Loucy (cell line): ENCODE data around the gene KLF6.

Source experiments
- H2AFZ ChIP-seq: fragments of 200-600 bp; sonication (generic); 2 replicates; pipeline ENCODE4 v1.6.0; 2016; ENCODE audit warnings: antibody characterized with exemption, mild to moderate bottlenecking, low read length, moderate library complexity
- H3F3A ChIP-seq: fragments of 200-600 bp; 2 replicates; pipeline ENCODE4 v1.6.0; 2016; ENCODE audit warnings: antibody characterized with exemption, low read depth, mild to moderate bottlenecking
- H3K27me3 ChIP-seq: fragments of 200-600 bp; sonication (generic); 2 replicates; pipeline ENCODE4 v1.6.1; 2014; ENCODE audit warnings: low read length, mild to moderate bottlenecking; ENCODE audit not compliant: insufficient read depth, poor library complexity, severe bottlenecking
- H3K36me3 ChIP-seq: fragments of 200-600 bp; sonication (generic); 2 replicates; pipeline ENCODE4 v1.6.1; 2016; ENCODE audit warnings: low read length; ENCODE audit not compliant: insufficient read depth
- H3K4me1 ChIP-seq: fragments of 200-600 bp; sonication (generic); 2 replicates; pipeline ENCODE4 v1.5.1; 2014; ENCODE audit warnings: low read length, mild to moderate bottlenecking; ENCODE audit not compliant: insufficient read depth, poor library complexity, severe bottlenecking
- H3K4me2 ChIP-seq: fragments of 200-600 bp; sonication (generic); 2 replicates; pipeline ENCODE4 v1.6.0; 2014; ENCODE audit warnings: antibody characterized with exemption, low read length, low read depth, mild to moderate bottlenecking; ENCODE audit not compliant: poor library complexity, severe bottlenecking
- H3K4me3 ChIP-seq: fragments of 200-600 bp; sonication (generic); 2 replicates; pipeline ENCODE4 v1.5.1; 2014; ENCODE audit warnings: low read length, mild to moderate bottlenecking, mixed read lengths; ENCODE audit not compliant: poor library complexity, severe bottlenecking
- H3K79me2 ChIP-seq: fragments of 200-600 bp; sonication (generic); 2 replicates; pipeline ENCODE4 v1.6.1; 2014; ENCODE audit warnings: low read length; ENCODE audit not compliant: insufficient read depth
- H3K9ac ChIP-seq: fragments of 200-600 bp; sonication (generic); 2 replicates; pipeline ENCODE4 v1.6.0; 2014; ENCODE audit warnings: mild to moderate bottlenecking, low read depth, low read length, moderate library complexity; ENCODE audit not compliant: poor library complexity, severe bottlenecking
- H3K9me2 ChIP-seq: fragments of 200-600 bp; sonication (generic); replicated peaks from 2 replicates; pipeline ENCODE4 v1.6.1; 2016; ENCODE audit warnings: low read depth, low read length, mixed read lengths
- H3K9me3 ChIP-seq: fragments of 200-600 bp; sonication (generic); 2 replicates; pipeline ENCODE4 v1.6.1; 2014; ENCODE audit warnings: mild to moderate bottlenecking, antibody characterized with exemption, low read length, low read depth; ENCODE audit not compliant: insufficient read depth
- H4K20me1 ChIP-seq: fragments of 200-600 bp; sonication (generic); 2 replicates; pipeline ENCODE4 v1.6.0; 2014; ENCODE audit warnings: antibody characterized with exemption, low read length, mild to moderate bottlenecking; ENCODE audit not compliant: insufficient read depth, poor library complexity, severe bottlenecking
- CTCF ChIP-seq: fragments of 200-600 bp; sonication (generic); conservative IDR thresholded peaks from 2 replicates; pipeline ENCODE4 v1.5.1; 2014; ENCODE audit warnings: mild to moderate bottlenecking, antibody characterized with exemption, low read length
- EZH2phosphoT487 ChIP-seq: fragments of 200-600 bp; IDR thresholded peaks from 2 replicates; pipeline ENCODE4 v1.6.1; 2018; ENCODE audit warnings: antibody characterized with exemption, mild to moderate bottlenecking, moderate library complexity, borderline replicate concordance

Gene KLF6

GRCh38 chr10:3773460-3774017, 11.5 kb downstream of the KLF6 start:
- Histone ChIP-seq H3K27me3 (no peaks in the 10 kb centered on the region), H3K9me3 (no peaks in the 10 kb centered on the region), H3K36me3 (peaks cover 19% of the 10 kb centered on the region), H3K4me3 (no peak overlapping the region), H3K4me2 (no peak overlapping the region), H2AFZ (no peak overlapping the region), H4K20me1 (peaks cover 10% of the 10 kb centered on the region), H3K9me2 (no peaks in the 10 kb centered on the region), H3K9ac (no peak overlapping the region), H3K79me2 (peaks cover 16% of the 10 kb centered on the region), H3K4me1 (peaks cover 9% of the 10 kb centered on the region), H3F3A (no peaks in the 10 kb centered on the region)
- no peak for TF ChIP-seq CTCF
- no peak for TF ChIP-seq EZH2phosphoT487

GRCh38 chr10:3772361-3773171, 12.4 kb downstream of the KLF6 start:
- H3K4me1 ChIP-seq = no peaks in the 10 kb centered on the region
- no peaks in the 10 kb centered on the region for H3K9me3 ChIP-seq
- H3K9me2 ChIP-seq = no peaks in the 10 kb centered on the region
- no peak overlapping the region for H3K4me3 ChIP-seq
- 0 out of 2 replicates have a peak, but pooled peaks cover 7% of the 10 kb centered on the region for H3K79me2 ChIP-seq
- TF ChIP-seq CTCF = no peak
- no peak overlapping the region for H3K4me2 ChIP-seq
- H3F3A ChIP-seq = no peaks in the 10 kb centered on the region
- no peaks in the 10 kb centered on the region for H3K27me3 ChIP-seq
- H3K9ac ChIP-seq = no peak overlapping the region
- H2AFZ ChIP-seq = no peak overlapping the region
- H3K36me3 ChIP-seq = peaks cover 10% of the 10 kb centered on the region; the same call in 1 of the 2 replicates
- peaks cover 3% of the 10 kb centered on the region for H4K20me1 ChIP-seq

- no peaks in the 10 kb centered on the region for H3K9me3 ChIP-seq
- H3K4me2 ChIP-seq = no peak overlapping the region
- TF ChIP-seq CTCF = no peak
- no peak for TF ChIP-seq EZH2phosphoT487
- H3K9me2 ChIP-seq = no peaks in the 10 kb centered on the region
- H3F3A ChIP-seq = no peaks in the 10 kb centered on the region
- no peak overlapping the region for H3K9ac ChIP-seq
- no peaks in the 10 kb centered on the region for H4K20me1 ChIP-seq
- H3K36me3 ChIP-seq = no peaks in the 10 kb centered on the region
- peaks cover under 1% of the 10 kb centered on the region for H3K4me1 ChIP-seq
- H3K4me3 ChIP-seq = no peak overlapping the region
- no peaks in the 10 kb centered on the region for H3K79me2 ChIP-seq
- no peaks in the 10 kb centered on the region for H3K27me3 ChIP-seq
- no peak overlapping the region for H2AFZ ChIP-seq
Observed at GRCh38 chr10:3770611-3771110, 14.3 kb downstream of the KLF6 start.
